Eye (tissue), 1 donor: ENCODE results near the gene ARMC10.
"Not testable (repeated sequence)": the region's sequence is repeated elsewhere in the genome, so short reads cannot be mapped to it uniquely, and the experiment has no call there.

ENCODE experiments used
- DNase-seq: peaks from one replicate; pipeline ENCODE4 v3.0.0-alpha.2; 2015

The ARMC10 gene

DNA sequence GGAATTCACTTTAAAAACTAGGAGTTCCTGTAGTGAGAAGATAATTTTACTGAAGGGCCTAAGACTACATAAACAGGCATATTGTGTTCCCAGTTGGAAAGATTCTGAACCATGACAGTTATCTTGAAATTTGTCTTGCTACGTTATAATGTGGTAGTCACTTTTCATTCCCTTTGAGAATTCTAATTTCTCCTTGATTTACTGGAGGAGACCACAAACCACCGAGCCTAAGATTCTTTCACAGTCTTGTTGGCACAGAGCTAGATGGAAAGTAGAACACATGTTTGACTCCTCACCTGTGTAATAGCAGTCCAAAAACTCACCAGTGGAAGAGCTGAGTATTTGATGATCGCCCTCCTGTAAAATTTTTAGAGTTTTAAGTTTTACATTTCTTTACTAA is 4.9 kb downstream of the ARMC10 start:
- no peak for DNase-seq

DNA sequence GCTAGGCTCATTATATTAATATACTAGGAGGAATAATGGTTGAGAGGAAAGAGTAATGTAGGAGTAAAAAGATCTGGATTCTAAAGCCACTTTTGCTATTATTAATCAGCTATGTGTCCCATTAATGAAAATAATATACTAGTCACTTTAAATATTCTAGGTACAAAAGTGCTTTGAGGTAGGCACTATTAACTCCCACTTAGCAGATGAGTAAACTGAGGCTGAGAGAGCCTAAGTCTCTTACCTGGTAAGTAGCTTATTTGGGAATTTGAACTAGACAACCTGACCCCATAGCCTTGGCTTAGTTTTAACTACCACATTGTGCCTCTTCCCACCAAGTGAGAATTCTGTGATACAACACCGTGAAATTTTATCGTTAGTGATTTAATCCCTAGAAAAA is 6.0 kb downstream of the ARMC10 start:
- DNase-seq = no peak

DNA sequence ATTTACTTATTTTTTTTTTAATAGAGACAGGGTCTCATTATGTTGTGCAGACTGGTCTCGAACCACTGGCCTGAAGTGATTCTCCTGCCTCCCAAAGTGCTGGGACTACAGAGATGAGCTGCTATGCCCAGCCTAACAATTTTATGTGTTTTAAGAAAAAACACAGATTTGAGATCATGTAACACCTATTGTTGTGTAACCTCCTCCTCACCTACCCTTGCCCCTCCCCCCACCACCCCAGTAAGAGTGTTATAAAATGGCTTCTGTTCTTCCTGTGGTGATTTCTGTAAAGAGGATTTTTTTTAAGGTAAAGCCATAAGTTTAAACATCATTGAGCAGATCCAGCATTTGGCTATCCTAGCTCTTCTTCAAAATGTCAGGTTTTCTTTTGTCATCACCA is 7.6 kb downstream of the ARMC10 start:
- DNase-seq = no peak

DNA sequence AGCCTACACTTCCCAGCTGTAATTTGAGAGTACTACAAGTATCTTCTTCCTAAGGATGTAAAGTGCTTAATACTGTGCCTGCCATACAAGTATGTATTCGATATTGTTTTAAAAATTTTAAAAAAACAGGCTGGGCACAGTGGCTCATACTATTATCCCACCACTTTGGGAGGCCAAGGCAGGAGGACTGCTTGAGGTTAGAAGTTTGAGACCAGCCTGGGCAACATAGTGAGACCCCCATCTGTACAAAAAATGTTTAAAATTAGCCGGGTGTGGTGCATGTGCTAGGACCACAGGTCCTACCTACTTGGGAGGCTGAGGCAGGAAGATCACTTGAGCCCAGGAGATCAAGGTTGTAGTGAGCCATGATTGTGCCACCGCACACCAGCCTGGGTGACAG is 8.3 kb downstream of the ARMC10 start:
- DNase-seq = no peak

DNA sequence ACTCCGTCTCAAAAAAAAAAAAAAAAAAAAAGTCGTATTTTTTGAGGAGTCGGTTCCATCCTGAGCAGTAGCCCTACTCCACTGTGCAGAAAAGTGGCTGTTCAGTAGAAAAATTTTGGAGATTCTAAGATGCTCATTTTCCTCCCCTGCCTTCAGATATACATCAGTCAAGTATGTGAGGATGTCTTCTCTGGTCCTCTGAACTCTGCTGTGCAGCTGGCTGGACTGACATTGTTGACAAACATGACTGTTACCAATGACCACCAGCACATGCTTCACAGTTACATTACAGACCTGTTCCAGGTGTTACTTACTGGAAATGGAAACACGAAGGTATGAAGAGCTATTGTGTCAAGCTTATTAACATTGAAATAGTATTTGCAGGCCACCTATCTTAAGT is 17.4 kb downstream of the ARMC10 start:
- not testable (repeated sequence) for DNase-seq

DNA sequence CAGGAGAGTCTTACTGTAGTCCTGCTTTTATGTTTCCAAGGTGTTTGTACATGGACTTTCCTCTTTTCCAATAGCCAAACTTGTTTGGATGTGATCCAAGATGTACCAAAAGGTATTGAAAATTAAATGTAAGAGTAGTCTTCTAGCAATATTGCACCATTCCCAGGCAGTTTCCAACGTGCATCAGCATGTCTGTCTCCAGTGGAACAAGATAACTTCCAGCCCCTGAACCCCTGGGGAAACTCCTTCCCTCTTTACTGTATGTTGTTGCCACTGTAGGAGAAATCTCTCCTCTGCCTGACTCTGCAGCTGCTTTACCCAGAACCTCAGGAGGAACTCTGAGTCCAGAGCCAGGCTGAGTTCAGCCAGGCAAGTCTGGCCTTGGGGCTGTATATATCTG is 18.5 kb downstream of the ARMC10 start:
- no peak for DNase-seq

DNA sequence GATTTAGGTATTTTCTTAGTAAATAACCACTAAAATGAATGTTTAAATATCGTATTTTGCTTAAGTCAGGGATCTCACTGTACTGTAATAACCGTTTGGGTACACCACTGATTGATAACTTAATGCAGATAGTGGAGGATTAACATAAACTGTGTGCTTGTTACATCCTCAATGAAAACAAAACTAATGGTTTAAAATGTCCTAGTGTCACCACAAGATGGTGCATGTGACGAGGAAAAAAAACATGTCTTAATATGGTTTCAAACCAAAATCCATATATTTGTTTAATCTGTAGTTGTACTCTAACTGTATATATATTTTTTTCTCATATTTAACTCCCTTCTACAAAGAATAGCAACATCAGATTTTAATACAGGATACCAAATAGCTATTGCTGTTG is 19.2 kb downstream of the ARMC10 start:
- no peak for DNase-seq

DNA sequence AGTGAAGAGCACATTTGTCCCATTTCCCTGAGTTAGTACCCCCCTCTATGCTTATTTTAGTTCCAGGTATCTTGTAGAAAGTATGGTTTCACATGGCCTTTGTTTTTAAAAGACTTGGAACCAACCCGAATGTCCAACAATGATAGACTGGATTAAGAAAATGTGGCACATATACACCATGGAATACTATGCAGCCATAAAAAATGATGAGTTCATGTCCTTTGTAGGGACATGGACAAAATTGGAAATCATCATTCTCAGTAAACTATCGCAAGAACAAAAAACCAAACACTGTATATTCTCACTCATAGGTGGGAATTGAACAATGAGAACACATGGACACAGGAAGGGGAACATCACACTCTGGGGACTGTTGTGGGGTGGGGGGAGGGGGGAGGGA is 20.6 kb downstream of the ARMC10 start:
- not testable (repeated sequence) for DNase-seq

DNA sequence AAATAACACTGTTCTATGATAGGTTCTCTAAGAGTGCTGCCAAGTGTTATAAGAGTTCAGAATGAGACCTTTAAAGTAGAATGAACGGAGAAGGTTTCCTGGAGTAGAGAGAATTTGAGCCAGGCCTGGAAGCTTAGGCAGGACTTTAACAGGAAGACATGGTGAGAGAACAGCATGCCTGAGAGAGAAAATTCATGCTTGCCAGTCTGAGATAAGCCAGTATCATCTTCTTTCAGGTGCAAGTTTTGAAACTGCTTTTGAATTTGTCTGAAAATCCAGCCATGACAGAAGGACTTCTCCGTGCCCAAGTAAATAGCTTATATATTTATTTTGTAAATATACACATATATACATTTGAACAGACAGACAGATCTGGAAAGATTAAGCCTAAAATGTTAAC is 22.1 kb downstream of the ARMC10 start:
- no peak for DNase-seq

DNA sequence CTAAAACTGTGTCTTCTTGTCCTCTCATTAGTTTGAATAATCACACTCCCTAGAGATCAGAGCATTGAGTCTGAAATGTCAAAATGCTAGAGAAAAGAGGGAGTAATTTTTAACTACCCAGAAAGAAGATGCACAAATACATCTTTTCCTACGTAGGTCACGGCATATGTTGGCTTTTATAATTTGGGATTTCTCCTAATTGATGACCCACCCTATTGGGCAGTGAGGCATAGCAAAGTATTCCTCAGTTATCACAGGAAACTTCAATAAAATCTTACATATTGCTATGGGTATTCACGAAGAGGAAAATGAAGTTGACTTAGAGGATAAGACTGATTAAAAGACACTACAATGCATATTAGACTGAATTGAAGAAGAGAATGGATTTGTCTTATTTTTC is 25.4 kb downstream of the ARMC10 start:
- no peak for DNase-seq

DNA sequence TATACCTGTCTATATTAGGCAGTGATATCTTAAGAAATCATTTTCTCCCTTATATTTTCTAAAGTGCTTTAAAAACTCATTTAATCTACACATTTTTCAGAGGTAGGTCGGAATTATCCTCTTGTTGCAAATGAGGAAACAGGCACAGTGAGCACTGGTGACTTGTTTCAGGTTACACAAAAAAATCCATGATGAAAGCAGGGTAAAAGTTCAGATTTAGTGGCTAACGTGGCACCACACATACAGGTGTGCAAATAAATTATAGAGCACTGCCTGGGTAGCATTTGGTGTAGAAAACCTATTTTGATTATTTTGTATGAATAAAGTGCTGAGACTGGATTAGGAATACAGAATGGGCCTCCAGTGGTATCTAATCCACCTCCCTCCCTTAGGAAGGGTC is 26.6 kb downstream of the ARMC10 start:
- no peak for DNase-seq

DNA sequence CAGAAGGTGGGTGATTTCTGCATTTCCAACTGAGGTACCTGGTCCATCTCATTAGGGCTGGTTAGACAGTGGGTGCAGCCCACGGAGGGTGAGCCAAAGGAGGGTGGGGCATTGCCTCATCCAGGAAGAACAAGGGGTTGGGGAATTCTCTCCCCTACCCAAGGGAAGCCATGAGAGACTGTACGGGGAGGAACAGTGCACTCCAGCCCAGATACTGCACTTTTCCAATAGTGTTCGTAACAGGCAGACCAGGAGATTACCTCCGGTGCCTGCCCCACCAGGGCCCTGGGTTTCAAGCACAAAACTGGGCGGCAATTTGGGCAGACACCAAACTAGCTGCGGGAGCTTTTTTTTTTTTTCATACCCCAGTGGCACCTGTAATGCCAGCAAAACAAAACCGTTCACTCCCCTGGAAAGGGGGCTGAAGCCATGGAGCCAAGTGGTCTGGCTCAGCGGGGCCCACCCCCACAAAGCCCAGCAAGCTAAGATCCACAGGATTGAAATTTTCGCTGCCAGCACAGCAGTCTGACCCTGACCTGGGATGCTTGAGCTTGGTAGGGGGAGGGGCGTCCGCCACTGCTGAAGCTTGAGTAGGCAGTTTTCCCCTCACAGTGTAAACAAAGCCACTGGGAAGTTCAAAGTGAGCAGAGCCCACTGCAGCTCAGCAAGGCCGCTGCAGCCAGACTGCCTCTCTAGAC is 31.2 kb downstream of the ARMC10 start:
- DNase-seq = peak; percentile 86

DNA sequence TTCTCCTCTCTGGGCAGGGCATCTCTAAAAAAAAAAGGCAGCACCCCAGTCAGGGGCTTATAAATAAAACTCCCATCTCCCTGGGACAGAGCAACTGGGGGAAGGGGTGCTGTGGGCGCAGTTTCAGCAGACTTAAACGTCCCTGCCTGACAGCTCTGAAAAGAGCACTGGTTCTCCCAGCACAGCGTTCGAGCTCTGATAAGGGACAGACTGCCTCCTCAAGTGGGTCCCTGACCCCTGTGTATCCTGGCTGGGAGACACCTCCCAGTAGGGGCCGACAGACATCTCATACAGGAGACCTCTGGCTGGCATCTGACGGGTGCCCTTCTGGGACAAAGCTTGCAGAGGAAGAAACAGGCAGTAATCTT is 31.7 kb downstream of the ARMC10 start:
- DNase-seq = not testable (repeated sequence)

DNA sequence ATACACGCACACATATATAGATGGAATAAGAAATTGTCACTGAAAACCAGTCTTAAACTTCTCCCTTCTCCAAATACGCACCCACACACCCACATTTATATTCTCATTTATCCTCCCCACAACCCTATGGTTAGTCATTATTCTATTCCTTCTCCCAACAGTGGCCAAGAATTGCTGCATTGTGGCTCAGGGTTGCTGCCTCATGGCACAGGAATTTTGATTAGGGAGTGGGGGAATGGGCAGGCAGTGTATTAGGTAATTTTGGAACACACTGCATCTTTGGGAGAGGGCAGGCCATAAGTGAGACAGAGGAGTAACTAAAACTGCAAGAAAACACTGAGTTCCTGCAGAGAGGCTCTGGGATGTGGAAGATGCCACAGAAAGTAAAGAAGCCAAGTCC is 38.2 kb downstream of the ARMC10 start:
- peak; percentile 9 for DNase-seq

DNA sequence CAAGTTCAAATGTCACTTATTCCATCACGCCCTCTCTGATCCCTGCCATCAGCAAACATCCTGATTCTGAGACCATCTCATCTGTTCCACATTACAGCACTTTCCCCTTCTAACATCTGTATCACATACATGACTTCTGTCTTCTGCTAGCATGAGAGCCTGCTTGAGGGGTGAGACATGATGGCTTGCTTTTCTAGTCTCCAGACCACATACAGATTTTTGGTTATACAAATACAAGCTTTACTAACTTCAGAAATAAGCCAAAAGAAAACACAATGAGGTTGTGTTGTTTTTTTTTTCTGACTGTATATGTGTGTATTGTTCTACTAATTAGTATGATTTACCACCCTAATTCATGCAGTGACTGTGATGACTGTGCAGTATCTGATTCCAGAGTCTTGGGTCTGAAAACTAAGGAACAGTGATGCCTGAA is 39.7 kb downstream of the ARMC10 start:
- DNase-seq = no peak

DNA sequence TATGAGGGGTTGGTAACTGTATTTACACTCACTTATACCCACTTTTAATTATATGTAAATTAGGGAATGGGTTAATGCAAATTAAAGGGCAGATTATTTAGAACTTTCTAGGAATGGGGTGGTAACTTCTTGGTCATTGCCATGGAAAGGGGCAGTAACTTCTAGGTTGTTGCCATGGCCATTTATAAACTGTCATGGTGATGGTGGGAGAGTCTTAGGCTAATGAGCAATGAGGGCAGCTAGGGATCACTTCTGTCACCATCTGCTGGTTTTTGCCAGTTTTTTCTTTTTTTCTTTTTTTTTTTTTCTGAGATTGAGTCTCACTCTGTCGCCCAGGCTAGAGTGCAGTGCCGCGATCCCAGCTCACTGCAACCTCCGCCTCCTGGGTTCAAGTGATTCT is 40.8 kb downstream of the ARMC10 start:
- no peak for DNase-seq

DNA sequence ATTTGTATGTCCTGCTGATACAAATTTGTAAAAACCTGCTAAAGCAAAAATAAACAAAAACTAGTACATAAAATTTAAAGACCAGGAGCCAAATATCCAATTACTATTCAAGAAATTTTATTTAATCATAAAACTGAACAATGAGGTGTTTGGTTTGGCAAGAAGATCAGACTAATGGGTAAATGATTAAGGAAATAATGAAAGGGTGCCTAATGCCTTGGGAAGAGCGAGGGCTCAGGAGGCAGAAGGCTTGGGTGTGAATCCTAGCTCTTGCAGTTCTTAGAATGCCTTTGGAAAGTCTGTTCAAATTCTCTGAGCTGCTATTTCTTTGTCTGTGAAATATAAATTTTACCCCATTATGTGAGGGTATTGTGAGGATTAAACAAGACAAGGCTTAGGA is 41.6 kb downstream of the ARMC10 start:
- no peak for DNase-seq

DNA sequence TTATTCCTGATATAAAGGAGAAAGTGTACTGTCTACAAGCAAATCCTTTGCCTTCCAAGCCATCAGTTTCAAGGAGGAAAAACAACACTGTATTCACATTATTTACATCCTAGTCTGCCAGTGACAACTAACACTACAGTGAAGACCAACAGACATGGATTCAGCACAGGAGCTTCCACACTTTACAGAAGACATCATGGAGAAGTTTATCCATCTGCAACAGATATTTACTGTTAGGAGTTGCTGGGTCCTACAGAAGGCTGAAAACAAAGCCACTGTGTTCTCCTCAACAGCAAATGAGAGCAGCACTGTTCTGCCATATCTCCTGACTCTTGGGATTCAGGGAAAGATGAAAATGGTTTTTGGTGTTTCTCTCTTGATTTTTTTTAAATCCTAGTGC is 42.1 kb downstream of the ARMC10 start:
- no peak for DNase-seq

DNA sequence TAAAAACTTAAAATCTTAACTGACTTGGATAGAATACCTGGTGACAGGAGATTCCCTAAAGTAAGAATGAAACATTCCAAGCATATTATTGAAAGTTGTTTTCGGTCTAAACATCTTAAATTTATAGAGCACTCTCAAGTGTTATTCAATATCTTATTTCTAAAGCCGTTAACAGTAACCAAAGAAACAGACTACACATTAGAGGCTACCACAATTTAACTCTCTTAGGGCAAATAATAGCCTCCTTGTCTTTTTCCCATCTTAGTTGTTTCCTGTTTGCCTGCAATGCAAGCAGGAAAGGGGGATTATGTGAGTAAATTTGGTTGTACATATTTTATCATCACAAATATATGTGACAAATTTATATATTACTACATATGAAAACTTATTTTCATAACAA is 42.5 kb downstream of the ARMC10 start:
- no peak for DNase-seq

DNA sequence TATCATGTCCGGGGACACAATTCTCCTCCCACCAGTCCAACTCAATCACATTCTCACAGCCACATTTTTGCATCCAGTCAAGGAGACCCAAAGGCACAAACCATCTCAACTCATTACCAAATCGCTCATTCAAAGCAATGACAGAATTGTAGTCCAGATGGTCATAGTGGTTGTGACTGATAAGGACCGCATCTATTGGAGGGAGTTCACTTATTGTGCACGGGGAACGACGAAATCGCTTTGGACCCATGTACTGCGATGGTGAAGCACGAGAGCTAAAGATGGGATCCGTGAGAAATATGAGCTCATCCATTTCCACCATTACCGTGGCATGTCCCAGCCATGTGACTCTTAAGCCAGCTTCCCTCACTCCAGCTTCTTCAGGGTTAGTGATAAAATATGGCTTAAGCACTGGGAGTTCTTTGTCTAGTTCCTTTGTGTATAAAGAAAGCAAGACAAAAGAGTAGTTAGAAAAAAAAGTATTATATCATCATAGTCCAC is 44.9 kb downstream of the ARMC10 start:
- DNase-seq = no peak

DNA sequence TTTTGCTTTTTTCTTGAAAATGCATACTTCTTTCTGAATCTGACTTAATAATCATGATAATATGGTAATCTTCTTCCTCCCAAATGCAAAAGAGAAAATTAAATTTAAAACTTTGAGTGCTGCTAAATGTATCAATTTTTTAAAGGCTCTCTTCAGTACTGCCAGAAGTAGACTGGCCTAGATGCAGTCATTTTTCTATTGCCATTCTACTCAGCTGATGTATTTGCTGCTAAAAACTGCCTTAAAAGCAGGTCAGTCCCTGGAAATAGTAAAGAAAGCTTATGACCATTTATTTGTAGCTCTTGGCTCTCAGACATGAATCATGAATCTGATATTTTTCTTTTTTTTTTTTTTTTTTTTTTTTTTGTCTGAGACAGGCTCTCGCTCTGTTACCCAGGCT is 45.4 kb downstream of the ARMC10 start:
- no peak for DNase-seq

DNA sequence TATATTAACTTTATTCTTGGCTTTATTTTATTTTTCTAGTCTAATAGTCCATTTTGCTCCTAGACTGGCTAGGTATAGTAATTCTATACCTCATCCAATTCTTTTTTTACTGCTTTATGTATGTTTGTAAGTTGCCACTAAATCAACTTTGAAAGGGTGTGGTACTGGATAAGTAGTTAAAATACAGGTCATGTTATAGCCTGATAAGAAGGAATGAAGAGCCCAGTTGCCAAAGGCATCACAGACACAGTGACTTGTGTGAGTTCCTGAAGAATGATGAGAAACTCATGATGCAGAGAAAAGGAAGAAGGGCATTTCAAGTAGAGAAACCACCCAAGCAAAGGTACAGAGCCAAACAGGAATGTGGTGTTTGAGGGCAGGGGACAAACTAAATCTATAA is 46.7 kb downstream of the ARMC10 start:
- no peak for DNase-seq

DNA sequence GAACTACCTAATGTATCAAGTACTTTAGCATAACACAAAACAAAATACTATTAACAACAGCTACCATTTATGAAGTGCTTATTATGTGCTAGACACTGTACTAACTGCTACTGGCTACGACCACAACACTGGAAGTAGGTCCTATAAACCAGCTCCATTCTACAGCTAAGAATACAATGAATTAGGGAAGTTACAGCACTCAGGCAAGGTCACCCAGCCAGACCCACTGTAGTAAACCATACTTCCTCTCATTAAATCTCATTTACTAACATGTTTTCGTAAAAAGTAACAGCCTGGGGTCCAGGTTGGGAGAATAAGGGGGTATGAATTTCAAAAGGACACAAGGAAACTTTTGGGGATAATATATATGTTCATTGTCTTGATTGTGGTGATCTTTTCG is 48.6 kb downstream of the ARMC10 start:
- DNase-seq = no peak

DNA sequence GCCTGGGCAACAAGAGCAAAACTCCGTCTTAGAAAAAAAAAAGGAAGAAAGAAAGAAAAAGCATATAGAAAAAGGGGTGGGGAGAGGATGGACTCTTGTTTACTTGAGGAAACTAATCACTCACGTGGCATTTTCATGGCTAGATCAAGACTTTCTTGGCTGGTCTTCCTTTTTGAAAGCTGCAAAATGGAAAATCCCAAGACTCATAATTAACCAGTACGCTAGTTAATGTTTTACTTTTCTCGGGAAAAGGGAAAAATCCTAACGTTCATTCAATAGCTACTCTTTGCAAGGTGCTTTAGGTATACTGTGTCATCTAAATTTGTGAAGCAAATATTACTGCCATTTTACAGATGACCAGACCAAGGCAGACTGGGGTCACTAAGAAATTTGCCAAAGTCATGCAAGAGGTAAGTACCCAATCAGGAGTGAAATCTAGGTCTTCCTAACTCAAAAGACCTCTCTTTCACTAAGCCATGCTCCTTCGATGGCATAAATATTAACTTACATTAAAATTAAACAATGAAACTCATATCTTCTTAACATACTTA is 49.6 kb downstream of the ARMC10 start:
- no peak for DNase-seq

DNA sequence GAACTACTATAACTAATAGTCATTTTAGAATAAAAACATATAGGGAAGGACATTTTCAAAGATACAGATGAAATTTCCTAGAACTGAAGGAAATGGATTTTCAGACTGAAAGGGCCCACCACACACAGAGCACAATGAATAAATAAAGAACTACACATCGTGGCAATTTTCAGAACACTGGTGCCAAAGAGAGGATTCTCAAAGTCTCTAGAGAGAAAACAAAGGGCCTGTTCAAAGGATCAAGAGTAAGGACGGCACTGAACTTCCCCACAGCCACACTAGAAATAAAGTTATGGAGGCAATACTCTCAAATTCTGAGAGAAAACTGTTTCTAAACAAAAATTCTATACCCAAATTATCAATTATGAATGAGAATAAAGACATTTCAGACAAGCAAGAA is 52.1 kb downstream of the ARMC10 start:
- no peak for DNase-seq
